HG03095 (cell line): Measurements from ENCODE around the gene WFDC8.
"Not testable (repeated sequence)": the region's sequence is repeated elsewhere in the genome, so short reads cannot be mapped to it uniquely, and the experiment has no call there.

Source experiments
- ATAC-seq: cut with Tn5 transposase; IDR thresholded peaks from one replicate; pipeline ENCODE4 v1.9.1; 2021; ENCODE audit warnings: moderate library complexity; ENCODE audit not compliant: unreplicated experiment

Gene WFDC8

DNA sequence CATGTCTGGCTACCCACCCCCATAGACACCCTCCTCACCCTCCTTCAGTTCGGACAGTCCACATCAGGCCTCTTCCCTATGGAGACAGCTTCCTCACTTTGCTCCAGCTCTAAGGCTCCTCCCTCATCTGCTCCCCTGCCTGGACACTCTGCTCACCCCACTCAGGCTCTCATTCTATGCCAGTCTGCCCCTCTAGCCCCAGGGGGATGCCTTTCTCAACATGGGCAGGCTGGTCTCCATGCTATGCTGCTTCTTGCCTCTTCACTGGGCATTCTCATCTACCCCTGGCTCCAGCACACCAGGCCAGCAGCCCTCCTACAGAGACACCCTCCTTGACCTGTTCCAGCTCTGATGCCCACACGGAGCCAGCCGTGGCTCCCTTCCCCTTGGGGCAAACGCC, at the start of gene WFDC8:
Gene WFDC8 (minus strand): TSS at position 101 of the 400 bp plus-strand sequence. CDS start 37 bp downstream, at position 64.
- ATAC-seq: no peak

DNA sequence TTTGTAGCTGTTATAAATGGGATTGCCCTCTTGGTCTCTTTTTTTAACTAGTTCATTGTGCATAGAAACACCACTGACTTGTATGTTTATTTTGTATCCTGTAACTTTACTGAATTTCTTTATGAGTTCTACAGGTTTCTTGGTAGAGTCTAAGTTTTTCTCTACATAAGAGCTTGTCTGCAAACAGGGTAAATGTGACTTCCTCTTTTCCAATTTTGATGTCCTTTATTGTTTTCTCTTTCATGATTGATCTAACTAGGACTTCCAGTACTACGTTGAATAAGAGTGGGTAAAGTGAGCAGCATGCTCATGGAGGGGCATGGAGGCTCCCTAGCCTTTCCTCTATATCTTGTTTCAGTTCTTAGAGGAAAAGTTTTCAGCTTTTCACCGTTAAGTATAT, 47.5 kb upstream of the WFDC8 start:
- ATAC-seq: no peak

DNA sequence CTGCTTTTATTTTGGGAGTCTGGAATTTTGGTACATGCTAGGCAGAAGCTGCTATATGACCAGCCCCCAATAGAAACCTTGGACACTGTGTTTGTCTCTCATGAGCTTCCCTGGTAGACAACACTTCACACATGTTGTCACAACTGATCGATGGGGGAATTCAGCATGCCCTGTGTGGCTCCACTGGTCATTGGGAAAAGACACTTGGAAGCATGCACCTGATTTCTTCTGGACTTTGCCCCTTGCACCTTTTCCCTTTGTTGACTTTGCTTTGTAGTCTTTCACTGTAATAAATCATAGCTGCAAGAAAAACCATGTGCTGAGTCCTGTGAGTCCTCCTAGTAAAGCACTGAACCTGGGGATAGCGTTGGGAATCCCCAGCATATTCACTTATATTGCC, 42.5 kb upstream of the WFDC8 start:
- ATAC-seq: no peak

DNA sequence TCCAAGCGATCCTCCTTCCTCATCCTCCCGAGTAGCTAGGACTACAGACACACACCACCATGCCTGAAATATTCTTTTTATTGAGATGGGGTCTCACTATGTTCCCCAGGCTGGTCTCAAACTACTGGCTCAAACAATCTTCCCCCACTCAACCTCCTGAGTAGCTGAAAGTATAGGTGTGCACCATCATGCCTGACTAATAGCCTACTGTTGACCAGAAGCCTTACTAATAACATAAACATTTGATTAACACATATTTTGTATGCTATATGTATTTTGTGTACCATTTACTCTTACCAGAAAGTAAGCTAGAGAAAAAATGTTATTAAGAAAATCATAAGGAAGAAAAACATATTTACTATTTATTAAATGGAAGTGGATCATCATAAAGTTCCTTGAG, 38.5 kb upstream of the WFDC8 start:
- ATAC-seq: no peak

DNA sequence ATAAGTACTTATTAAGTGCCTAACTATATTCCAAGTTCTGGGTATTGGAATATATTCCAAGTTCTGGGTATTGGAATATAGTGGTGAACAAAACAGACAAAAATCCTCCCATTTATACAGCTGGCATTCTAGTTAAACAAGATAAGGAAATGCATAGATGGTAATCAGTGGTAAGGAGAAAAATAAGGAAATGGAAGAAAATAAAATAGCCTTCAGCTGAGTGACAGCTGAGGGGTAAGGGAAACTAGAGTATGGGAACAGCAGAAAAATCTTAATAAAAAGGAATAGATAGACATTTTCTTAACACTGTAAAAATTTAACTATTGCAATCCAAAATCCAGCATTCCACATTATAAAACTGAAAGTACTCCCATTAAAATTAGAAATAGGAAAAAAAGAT, 33.2 kb upstream of the WFDC8 start:
- no peak for ATAC-seq

DNA sequence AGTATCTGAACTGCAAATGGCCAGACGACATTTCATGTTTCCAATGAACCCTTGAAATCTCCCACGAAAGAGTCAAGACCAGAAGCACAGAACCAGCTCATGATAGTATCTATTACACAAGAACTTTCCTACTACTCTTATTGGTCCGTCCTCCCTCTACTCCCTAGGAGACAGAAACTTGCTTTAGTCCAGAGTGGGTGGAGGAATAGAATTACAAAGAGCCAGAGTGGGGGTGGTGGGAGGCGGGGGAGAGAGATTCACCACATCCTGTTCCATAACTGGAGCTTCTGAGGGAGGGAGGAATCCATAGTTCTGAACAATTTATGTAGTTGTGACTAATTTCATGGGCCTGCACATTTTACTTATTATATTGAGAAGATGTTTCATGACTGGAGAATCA, 32.0 kb upstream of the WFDC8 start:
- no peak for ATAC-seq

DNA sequence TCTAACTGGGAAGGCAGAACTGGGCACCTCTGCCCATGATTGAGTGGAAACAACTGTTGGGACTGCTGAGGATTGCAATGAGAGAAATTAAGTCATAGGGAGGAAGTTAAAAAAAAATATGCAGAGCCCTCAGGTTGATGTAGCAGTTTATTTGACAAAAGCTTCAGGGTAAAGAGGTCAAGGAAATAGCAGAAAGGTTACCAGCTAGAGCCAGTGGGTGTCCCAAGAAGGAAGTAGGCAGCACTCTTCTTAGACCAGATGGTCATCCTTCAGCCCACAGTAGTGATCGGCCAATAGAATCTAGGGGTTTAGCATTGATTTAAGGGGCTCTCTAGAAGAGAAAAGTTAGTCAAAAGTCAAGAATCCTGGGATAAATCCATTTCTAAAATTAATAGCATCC, 28.7 kb upstream of the WFDC8 start:
- no peak for ATAC-seq

DNA sequence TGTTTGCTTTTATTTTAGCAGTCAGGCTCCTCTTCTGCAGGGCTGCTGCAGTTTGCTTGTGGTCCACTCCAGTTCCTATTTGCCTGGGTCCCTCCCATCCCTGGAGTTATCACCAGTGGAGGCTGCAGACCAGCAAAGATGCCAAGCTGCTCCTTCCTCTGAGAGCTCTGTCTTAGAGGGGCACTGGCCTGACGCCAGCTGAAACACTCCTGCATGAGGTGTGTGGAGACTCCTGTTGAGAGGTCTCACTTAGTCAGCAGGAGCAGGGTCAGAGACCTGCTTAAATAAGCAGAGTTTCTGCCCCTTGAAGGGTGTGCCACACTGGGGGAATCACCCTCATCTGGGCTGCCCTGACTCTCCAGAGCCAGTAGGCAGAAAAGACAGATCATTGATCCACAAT, 16.2 kb upstream of the WFDC8 start:
- ATAC-seq: no peak

DNA sequence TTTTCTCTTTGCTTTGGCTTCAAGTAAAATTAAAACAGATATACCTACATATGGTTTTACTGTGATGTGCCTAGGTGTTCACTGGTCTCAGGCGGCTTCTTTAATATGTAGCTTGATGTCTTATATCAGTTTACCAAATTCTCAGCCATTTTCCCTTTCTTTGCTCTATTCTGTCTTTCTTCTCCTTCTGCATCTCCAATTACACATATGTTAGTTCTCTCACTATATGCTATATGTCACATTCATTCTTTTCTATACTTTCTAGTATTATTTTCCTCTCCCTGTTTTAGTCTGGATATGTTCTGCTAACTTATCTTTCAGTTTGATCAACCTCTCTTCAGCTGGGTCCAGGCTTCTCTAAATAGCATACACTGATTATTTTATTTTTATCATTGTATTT, 14.4 kb upstream of the WFDC8 start:
- ATAC-seq: no peak

DNA sequence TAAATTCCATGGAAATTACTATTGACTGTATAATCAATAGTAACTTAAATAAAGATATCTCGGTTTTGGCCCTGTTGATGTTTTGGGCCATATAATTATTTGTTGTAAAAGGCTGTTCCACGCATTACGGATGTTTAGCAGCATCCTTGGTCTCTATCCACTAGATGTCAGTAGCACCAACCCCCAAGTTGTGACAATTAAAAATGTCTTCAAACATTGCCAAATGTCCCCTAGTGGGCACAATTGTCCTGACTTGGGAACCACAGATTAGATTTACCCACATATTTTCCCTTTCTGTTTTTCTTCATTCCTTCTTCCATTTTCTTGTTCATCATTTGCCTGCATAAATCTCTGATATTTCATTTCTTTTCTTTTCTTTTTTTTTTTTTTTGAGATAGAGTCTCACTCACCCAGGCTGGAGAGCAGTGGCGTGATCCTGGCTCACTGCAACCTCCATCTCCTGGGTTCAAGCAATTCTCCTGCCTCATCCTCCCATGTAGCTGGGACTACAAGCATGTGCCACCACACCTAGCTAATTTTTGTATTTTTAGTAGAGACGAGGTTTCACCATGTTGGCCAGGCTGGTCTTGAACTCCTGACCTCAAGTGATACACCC, 13.6 kb upstream of the WFDC8 start:
- no peak for ATAC-seq

DNA sequence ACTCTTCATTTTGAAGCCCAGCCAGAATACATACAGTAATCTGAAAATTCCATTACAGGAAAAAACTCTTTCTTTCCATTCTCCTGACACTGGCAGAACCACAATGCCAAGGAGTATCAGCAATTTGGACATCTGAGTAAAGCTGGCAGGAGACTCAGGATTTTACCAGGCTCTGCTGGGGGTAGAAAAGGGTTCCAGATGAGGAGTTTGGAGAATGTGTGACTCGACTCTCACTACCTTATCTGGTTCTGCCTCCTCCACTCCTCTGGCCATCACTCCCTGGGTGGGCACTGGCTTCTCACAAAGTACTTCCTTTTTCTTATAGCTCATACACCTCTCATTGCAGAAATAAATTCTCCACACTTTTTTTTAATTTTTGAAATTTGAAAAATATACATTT, 10.6 kb upstream of the WFDC8 start:
- ATAC-seq: no peak

DNA sequence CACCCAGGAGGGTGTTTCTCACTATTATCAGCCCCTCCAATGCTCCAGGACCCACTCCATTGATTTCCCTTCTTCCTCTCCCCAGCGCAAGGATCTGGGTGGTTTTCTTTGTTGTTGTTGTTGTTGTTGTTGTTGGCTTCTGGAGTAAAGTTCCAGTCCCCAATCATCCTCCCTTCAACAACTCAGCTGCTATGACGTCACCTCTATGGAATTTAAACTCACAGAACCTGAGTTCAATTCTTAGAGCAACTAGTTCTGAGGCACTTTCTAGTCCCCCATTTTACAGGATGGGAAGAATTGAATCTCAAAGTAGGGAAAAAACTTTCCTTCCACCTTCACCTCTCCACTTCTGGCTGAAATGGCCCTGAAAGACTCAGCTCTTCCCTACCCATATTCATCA, 9.7 kb upstream of the WFDC8 start:
- ATAC-seq: no peak

DNA sequence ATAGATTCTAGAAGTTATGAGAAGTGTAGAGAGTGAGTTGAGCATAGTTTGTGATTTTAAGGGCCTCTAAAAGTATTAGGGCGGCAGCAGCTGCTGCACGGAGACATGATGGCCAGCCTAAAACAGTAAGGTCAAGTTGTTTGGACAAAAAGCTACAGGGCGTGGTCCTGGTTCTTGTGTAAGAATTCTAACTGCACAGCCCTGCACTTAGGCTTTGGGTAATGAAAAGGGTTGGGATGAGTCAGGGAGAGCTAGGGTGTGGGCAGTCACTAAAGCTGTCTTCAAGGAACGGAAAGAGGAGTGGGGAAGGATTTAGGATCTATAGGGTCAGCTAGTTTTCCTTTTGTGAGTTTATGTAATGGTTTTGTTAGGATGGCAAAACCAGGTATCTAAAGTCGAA, 6.9 kb upstream of the WFDC8 start:
- ATAC-seq: not testable (repeated sequence)

DNA sequence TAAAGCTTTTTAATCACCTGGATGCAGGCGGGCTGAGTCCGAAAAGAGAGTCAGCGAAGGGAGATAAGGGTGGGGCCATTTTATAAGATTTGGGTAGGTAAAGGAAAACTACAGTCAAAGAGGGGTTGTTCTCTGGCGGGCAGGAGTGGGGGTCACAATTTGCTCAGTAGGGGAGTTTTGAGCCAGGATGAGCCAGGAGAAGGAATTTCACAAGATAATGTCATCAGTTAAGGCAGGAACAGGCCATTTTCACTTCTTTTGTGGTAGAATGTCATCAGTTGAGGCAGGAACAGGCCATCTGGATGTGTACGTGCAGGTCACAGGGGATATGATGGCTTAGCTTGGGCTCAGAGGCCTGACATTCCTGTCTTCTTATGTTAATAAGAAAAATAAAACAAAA, 5.2 kb upstream of the WFDC8 start:
- not testable (repeated sequence) for ATAC-seq

DNA sequence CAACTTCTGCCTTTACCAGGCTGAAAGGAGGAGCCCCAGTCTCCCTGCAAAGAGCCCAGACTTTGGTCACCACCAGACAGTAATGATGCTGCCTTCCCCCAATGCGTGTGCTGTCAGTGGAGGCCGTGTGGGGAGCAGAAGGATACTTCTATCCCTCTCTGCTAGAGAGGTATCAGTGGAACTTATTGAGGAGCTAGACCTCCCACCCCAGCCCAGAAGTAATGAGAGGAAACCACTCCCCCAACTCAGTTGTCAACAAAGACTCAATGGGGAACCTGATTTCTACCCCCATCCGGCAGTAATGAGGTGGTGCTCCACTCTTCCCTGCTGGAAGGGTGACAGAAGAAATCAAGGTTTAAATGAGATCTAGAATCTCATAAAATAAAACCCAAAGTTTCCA, 4.4 kb upstream of the WFDC8 start:
- ATAC-seq: no peak

DNA sequence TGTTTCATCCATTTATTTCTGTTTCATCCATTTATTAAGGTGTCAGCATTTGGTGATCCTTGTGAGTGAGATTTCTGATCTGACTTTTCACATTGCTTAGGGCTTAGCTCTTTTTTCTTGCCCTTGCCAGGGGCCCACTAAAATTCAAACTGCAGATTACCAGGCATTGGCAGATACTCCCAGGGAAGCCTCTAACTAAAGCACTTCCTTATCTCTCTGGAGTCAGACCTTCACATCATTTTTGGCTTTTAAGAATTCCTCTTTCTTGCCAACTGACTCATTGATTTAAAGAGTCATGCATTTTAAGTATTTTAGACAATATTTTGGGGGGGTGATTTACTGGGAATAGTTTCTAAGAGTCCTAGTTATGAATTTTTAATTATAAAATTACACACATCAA, 2.6 kb upstream of the WFDC8 start:
- no peak for ATAC-seq

DNA sequence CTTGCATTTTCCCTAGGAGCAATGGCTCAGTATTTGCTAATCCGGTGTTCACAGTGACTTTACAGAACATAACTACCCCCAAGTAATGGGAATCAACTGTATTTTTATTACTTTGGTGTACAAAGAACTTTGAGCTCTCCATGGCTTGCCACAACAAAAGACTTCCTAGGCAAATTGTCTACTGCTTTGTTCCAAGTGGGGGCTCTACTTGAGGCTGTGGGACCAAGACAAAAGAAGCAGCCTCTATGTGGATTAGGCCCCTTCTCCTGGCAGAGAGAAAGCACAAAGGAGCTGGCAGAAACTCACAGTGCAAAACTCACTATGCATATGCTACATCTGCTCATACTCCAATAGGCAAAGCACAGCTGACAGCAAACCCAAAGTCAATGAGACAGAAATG, 853 bp downstream of the WFDC8 start:
- ATAC-seq: no peak

DNA sequence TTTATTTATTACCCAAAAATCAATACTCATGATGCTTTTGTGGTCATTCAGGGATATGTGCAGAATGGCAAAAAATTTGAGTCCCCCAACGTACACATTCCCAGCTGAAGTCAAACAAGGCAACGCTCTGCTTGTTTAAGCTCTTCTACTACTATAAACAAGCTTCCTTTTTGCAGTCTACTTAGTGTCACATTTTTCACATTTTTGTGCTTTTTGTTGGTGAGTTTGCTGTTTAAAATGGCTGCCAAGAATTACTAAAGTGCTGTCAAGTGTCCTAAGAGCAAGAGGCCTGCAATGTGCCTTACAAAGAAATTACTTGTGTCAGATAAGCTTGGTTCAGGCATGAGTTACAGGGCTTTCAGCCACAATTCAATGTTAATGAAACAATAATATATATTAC, 2.1 kb downstream of the WFDC8 start:
- no peak for ATAC-seq

DNA sequence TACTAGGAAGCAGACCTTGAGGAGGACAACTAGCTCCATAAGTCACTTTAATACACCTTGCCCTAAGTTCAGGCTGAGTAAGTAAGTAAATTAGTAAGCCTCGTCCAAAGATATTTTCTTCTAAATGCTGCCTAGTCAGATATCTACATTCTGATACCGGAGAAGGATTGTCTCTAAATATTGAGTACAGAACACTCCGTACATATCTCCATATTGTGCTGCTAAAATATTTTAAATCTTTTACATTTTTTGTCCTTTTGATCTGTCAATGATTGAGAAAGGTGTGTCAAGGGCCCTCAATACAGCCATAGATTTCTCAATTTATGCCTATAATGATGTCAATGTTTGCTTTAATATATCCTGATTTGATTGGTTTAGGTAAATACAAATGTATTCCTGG, 3.2 kb downstream of the WFDC8 start:
- no peak for ATAC-seq

DNA sequence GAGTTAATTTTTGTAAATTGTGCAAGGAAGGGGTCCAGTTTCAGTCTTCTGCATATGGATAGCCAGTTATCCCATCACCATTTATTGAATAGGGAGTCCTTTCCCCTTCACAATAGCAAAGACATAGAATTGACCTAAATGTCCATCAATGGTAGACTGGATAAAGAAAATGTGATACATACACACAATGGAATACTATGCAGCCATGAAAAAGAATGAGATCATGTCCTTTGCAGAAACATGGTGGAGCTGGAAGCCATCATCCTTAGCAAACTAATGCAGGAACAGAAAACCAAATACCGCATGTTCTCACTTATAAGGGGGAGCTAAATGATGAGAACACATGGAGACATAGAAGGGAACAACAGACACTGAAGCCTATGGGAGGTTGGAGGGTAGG, 9.4 kb downstream of the WFDC8 start:
- ATAC-seq: not testable (repeated sequence)

DNA sequence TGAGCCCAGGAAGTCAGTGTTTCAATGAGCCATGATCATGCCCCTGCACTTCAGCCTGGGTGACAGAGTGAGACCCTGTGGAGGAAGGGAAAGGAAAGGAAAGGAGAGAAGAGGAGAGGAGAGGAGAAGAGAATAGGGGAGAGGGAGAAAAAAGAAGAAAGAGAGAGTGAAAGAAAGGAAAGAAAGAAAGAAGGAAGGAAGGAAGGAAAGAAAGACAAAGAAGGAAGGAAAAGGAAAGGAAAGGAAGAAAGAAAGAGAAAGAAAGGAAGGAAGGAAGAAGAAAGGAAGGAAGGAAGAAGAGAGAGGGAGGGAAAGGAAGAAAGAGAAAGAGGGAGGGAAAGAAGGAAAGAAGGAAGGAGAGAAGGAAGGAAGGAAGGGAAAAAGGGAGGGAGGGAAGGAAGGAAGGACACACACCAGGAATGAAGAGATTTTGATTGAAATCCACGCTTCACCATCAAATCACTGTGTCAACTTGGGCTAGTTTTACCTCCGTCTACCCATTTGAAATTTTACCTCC, 14.3 kb downstream of the WFDC8 start:
- no peak for ATAC-seq

DNA sequence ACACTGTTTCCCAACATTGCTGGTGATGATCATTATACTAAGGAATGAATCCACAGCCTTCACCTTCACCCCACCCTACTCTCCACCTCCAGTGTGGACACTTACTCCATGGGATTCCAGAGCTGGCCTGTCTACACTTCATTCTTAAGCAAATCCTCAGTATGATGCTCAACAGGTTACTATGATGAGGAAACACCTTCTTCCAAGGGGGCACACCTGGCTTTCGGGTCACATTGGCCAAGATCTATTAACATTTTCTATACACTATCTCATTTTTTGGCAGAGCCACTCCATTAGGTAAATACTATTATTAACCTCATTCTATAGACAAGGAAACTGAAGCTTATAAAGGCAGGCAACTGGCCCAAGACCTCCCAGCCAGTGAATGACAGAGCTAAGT, 23.9 kb downstream of the WFDC8 start:
- ATAC-seq: no peak

DNA sequence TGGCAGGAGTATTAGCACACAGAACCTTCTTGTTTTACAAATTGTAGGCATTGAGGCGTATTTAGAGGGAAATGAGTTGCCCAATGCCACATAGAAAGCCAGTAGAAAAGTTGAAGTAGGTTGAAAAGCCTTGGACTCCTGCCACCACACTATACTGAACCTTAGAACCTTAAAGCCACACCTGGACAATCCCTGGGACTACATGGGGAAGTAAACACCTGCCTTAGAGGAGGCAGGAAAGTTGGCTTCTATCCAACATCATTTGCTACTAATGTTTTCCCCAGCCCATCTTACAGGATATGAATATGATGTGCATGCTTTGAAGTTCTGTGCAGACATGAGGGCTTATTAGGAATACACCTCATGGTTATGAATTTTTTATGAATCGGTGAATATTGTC, 26.6 kb downstream of the WFDC8 start:
- ATAC-seq: no peak
